Adipocyte (in vitro differentiated cells): Measurements from ENCODE around the gene MYO6.

Experiments
- DNase-seq: peaks from one replicate; pipeline ENCODE4 v3.0.0-alpha.2; 2015; ENCODE audit warnings: low read depth
- H3K27me3 ChIP-seq: replicated peaks from 2 replicates; pipeline ENCODE4 v1.7.0; 2013; ENCODE audit warnings: mild to moderate bottlenecking, low read length, moderate library complexity; ENCODE audit not compliant: control insufficient read depth, insufficient read depth
- H3K36me3 ChIP-seq: 2 replicates; pipeline ENCODE4 v1.7.0; 2013; ENCODE audit warnings: low read length, mild to moderate bottlenecking, moderate library complexity; ENCODE audit not compliant: control insufficient read depth, insufficient read depth, severe bottlenecking
- H3K4me1 ChIP-seq: 2 replicates; pipeline ENCODE4 v1.7.0; 2013; ENCODE audit warnings: mild to moderate bottlenecking, low read length, moderate library complexity; ENCODE audit not compliant: control insufficient read depth, insufficient read depth
- H3K4me3 ChIP-seq: 2 replicates; pipeline ENCODE4 v1.7.0; 2013; ENCODE audit warnings: mild to moderate bottlenecking, low read length, moderate library complexity
- H3K9ac ChIP-seq: 2 replicates; pipeline ENCODE4 v1.7.0; 2013; ENCODE audit warnings: mild to moderate bottlenecking, low read length, moderate library complexity
- H3K9me3 ChIP-seq: 2 replicates; pipeline ENCODE4 v1.7.0; 2013; ENCODE audit warnings: mild to moderate bottlenecking, low read length, moderate library complexity; ENCODE audit not compliant: control insufficient read depth

The MYO6 gene

GRCh38 chr6:75963569-75963968, 214.5 kb downstream of the MYO6 start:
- H3K9ac ChIP-seq, result no peak overlapping the region
- no peaks in the 10 kb centered on the region for H3K27me3 ChIP-seq
- DNase-seq, result no peak
- no peaks in the 10 kb centered on the region for H3K4me1 ChIP-seq
- no peak overlapping the region for H3K4me3 ChIP-seq
- H3K36me3 ChIP-seq, result no peaks in the 10 kb centered on the region
- H3K9me3 ChIP-seq, result no peaks in the 10 kb centered on the region

- Histone ChIP-seq H3K4me1 (no peaks in the 10 kb centered on the region), H3K9me3 (no peaks in the 10 kb centered on the region), H3K36me3 (no peaks in the 10 kb centered on the region), H3K9ac (no peak overlapping the region), H3K27me3 (no peaks in the 10 kb centered on the region), H3K4me3 (no peak overlapping the region)
- DNase-seq, result no peak
These were observed 219.1 kb downstream of the MYO6 start for GRCh38 chr6:75968143-75968542.
